ENCODE results near the gene TCAP.
"Not testable (repeated sequence)": the region's sequence is repeated elsewhere in the genome, so short reads cannot be mapped to it uniquely, and the experiment has no call there.

Gene TCAP

GRCh38 chr17:39709319-39709997 lies 44.3 kb downstream of the TCAP start:
- DNase-seq: no peak

GRCh38 chr17:39709998-39710964 lies 45.1 kb downstream of the TCAP start:
- DNase-seq: no peak

GRCh38 chr17:39711071-39711470 lies 45.9 kb downstream of the TCAP start:
- not testable (repeated sequence) for DNase-seq

- DNase-seq: no peak
Observed at GRCh38 chr17:39711851-39712250, 46.7 kb downstream of the TCAP start.

- DNase-seq: no peak
Observed at GRCh38 chr17:39714234-39714633, 49.1 kb downstream of the TCAP start.

- DNase-seq: no peak
Observed at GRCh38 chr17:39715375-39716072, 50.4 kb downstream of the TCAP start.
